PFSK-1 (cell line): ENCODE data around the gene RAET1E.

Experiments
- POLR2AphosphoS5 ChIP-seq: IDR thresholded peaks from 2 replicates; pipeline ENCODE4 v1.6.1; 2012; ENCODE audit warnings: low read depth, mild to moderate bottlenecking, control low read depth, low read length, moderate library complexity
- SIN3A ChIP-seq: IDR thresholded peaks from 2 replicates; pipeline ENCODE4 v1.6.1; 2012; ENCODE audit warnings: mild to moderate bottlenecking, low read length, moderate library complexity, borderline replicate concordance; ENCODE audit not compliant: insufficient read depth
- TAF1 ChIP-seq: IDR thresholded peaks from 2 replicates; pipeline ENCODE4 v1.6.1; 2012; ENCODE audit warnings: low read length, control low read depth, borderline replicate concordance; ENCODE audit not compliant: insufficient read depth
- TF ChIP-seq, protein P1 (sequence below), 2 experiments: IDR thresholded peaks; 2 replicates each; pipeline versions ENCODE4 v1.6.1 to v1.8.0; 2011 to 2012; ENCODE audit warnings: low read depth in 2 of 2, low read length in 2 of 2, control low read depth in 1 of 2, inconsistent platforms in 1 of 2, mild to moderate bottlenecking in 1 of 2, moderate library complexity in 1 of 2; ENCODE audit not compliant: insufficient read depth in 1 of 2

GRCh38 chr6:149888659-149889058 lies 9.3 kb downstream of the RAET1E start:
- no peak for TF ChIP-seq POLR2AphosphoS5
- TF ChIP-seq SIN3A: no peak
- TF ChIP-seq, protein P1, sequence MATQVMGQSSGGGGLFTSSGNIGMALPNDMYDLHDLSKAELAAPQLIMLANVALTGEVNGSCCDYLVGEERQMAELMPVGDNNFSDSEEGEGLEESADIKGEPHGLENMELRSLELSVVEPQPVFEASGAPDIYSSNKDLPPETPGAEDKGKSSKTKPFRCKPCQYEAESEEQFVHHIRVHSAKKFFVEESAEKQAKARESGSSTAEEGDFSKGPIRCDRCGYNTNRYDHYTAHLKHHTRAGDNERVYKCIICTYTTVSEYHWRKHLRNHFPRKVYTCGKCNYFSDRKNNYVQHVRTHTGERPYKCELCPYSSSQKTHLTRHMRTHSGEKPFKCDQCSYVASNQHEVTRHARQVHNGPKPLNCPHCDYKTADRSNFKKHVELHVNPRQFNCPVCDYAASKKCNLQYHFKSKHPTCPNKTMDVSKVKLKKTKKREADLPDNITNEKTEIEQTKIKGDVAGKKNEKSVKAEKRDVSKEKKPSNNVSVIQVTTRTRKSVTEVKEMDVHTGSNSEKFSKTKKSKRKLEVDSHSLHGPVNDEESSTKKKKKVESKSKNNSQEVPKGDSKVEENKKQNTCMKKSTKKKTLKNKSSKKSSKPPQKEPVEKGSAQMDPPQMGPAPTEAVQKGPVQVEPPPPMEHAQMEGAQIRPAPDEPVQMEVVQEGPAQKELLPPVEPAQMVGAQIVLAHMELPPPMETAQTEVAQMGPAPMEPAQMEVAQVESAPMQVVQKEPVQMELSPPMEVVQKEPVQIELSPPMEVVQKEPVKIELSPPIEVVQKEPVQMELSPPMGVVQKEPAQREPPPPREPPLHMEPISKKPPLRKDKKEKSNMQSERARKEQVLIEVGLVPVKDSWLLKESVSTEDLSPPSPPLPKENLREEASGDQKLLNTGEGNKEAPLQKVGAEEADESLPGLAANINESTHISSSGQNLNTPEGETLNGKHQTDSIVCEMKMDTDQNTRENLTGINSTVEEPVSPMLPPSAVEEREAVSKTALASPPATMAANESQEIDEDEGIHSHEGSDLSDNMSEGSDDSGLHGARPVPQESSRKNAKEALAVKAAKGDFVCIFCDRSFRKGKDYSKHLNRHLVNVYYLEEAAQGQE (IDR thresholded peaks at IDR 0.05; ENCODE audit: insufficient read depth in 1 of 2, low read depth in 2 of 2, low read length in 2 of 2): no peak
- TF ChIP-seq TAF1: no peak
